ENCODE measurements around the gene ALPG. TPM values are rescaled to one million over a fixed set of nuclear protein-coding genes. Genes with fewer than 3 reads are reported as not detected.
"Not testable (repeated sequence)": the region's sequence is repeated elsewhere in the genome, so short reads cannot be mapped to it uniquely, and the experiment has no call there.

The ALPG gene
- total and polyA plus RNA-seq, 2 donors (not counting 3 experiments of a cell fraction or from before 2014, with no cell fraction given), result not detected

DNA sequence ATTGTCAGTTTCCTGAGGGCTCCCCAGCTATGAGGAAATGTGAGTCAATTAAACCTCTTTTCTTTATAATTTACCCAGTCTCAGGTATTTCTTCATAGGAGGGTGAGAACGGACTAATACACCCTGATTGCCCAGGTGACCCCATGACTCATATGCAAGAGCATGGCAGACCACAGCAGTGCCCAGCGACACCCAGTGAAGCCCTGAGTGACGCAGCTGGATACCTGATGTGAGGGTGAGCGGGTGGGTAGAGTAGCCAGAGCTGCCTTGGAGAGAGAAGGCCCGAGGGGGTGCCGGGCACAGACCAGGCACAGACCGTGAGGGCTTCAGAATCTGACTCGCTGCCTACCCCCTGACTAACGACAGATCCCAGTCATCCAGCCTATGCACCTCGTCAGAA lies 15.4 kb downstream of the ALPG start:
- no peak overlapping the region for H3K27ac ChIP-seq (ENCODE audit: insufficient read depth, low read depth, low read length)
- intact Hi-C loops (cut with micrococcal nuclease), result no loop called here
- no peaks in the 10 kb centered on the region for H3K4me1 ChIP-seq (ENCODE audit: control insufficient read depth, extremely low read depth, insufficient read depth, low read length)
- no peaks in the 10 kb centered on the region for H3K79me2 ChIP-seq (ENCODE audit: control insufficient read depth, insufficient read depth, low read length)
- H3K27me3 ChIP-seq (ENCODE audit: control insufficient read depth in 2 of 2, insufficient read depth in 2 of 2, low read length in 2 of 2), result peaks cover 53 to 72% of the 10 kb centered on the region in 2 experiments
- H3K4me2 ChIP-seq (ENCODE audit: insufficient read depth, low read length), result no peak overlapping the region
- no peaks in the 10 kb centered on the region for H4K20me1 ChIP-seq (replicated peaks; ENCODE audit: control insufficient read depth, extremely low read depth, insufficient read depth, low read length)
- BruUV-seq (replicated peaks), result no TSS peak
- FAIRE-seq, result no peak
- H3K9me1 ChIP-seq (replicated peaks; ENCODE audit: control insufficient read depth, extremely low read depth, insufficient read depth, low read length), result no peaks in the 10 kb centered on the region
- TF ChIP-seq, protein P1, sequence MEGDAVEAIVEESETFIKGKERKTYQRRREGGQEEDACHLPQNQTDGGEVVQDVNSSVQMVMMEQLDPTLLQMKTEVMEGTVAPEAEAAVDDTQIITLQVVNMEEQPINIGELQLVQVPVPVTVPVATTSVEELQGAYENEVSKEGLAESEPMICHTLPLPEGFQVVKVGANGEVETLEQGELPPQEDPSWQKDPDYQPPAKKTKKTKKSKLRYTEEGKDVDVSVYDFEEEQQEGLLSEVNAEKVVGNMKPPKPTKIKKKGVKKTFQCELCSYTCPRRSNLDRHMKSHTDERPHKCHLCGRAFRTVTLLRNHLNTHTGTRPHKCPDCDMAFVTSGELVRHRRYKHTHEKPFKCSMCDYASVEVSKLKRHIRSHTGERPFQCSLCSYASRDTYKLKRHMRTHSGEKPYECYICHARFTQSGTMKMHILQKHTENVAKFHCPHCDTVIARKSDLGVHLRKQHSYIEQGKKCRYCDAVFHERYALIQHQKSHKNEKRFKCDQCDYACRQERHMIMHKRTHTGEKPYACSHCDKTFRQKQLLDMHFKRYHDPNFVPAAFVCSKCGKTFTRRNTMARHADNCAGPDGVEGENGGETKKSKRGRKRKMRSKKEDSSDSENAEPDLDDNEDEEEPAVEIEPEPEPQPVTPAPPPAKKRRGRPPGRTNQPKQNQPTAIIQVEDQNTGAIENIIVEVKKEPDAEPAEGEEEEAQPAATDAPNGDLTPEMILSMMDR (IDR thresholded peaks at IDR 0.05; ENCODE audit: extremely low read depth in 1 of 2, insufficient read depth in 1 of 2, low read depth in 1 of 2, low read length in 2 of 2), result no peak
- TF ChIP-seq GATA2 (IDR thresholded peaks at IDR 0.05; ENCODE audit: insufficient read depth, insufficient read length, low read depth, low read length) (no peak), FOS (IDR thresholded peaks at IDR 0.05; ENCODE audit: borderline replicate concordance, insufficient read depth, low read length) (no peak), MAX (IDR thresholded peaks at IDR 0.05; ENCODE audit: insufficient read depth, insufficient read length) (no peak), EZH2 (IDR thresholded peaks at IDR 0.05; ENCODE audit: borderline replicate concordance, low read depth, low read length, severe bottlenecking) (no peak), POLR2A (IDR thresholded peaks at IDR 0.05; ENCODE audit: low read depth, low read length) (no peak)
- no peak for DNase-seq (ENCODE audit: low read depth, low spot score)
- no peaks in the 10 kb centered on the region for H3K9me3 ChIP-seq (replicated peaks; ENCODE audit: control insufficient read depth, insufficient read depth, low read length)
- H2AFZ ChIP-seq (ENCODE audit: low read depth, low read length), result no peak overlapping the region
- no peaks in the 10 kb centered on the region for H3K36me3 ChIP-seq (ENCODE audit: control insufficient read depth in 2 of 2, extremely low read depth in 1 of 2, insufficient read depth in 2 of 2, low read length in 2 of 2)
- no peak overlapping the region for H3K4me3 ChIP-seq (replicated peaks in 1 of 3; ENCODE audit: insufficient read depth in 1 of 3, low read depth in 1 of 3, low read length in 3 of 3)
- CTCF ChIA-PET, result no interaction called here
- dilution Hi-C loops (cut with MboI; ENCODE audit: extremely low pct_ligation_motif_present, low sequenced_read_pairs), result no loop called here
- POLR2A ChIA-PET, result no interaction called here
- no peak overlapping the region for H3K9ac ChIP-seq (replicated peaks; ENCODE audit: extremely low read depth, insufficient read depth, low read length)

DNA sequence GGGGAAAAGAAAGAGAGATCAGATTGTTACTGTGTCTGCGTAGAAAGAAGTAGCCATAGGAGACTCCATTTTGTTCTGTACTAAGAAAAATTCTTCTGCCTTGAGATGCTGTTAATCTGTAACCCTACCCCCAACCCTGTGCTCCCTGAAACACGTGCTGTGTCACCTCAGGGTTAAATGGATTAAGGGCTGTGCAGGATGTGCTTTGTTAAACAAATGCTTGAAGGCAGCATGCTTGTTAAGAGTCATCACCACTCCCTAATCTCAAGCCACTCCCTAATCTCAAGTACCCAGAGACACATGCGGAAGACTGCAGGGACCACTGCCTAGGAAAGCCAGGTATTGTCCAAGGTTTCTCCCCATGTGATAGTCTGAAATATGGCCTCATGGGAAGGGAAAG lies 16.4 kb downstream of the ALPG start:
- H3K9me1 ChIP-seq (replicated peaks; ENCODE audit: control insufficient read depth, extremely low read depth, insufficient read depth, low read length); BruUV-seq (replicated peaks); POLR2A ChIA-PET; DNase-seq (ENCODE audit: low read depth, low spot score); H3K4me3 ChIP-seq (replicated peaks in 1 of 3; ENCODE audit: insufficient read depth in 1 of 3, low read depth in 1 of 3, low read length in 3 of 3); intact Hi-C loops (cut with micrococcal nuclease); H3K79me2 ChIP-seq (ENCODE audit: control insufficient read depth, insufficient read depth, low read length); H3K9ac ChIP-seq (replicated peaks; ENCODE audit: extremely low read depth, insufficient read depth, low read length); H3K9me3 ChIP-seq (replicated peaks; ENCODE audit: control insufficient read depth, insufficient read depth, low read length); H4K20me1 ChIP-seq (replicated peaks; ENCODE audit: control insufficient read depth, extremely low read depth, insufficient read depth, low read length); H3K4me2 ChIP-seq (ENCODE audit: insufficient read depth, low read length); H3K36me3 ChIP-seq (ENCODE audit: control insufficient read depth in 2 of 2, extremely low read depth in 1 of 2, insufficient read depth in 2 of 2, low read length in 2 of 2); dilution Hi-C loops (cut with MboI; ENCODE audit: extremely low pct_ligation_motif_present, low sequenced_read_pairs); FAIRE-seq; H3K27ac ChIP-seq (ENCODE audit: insufficient read depth, low read depth, low read length); H2AFZ ChIP-seq (ENCODE audit: low read depth, low read length); CTCF ChIA-PET; H3K4me1 ChIP-seq (ENCODE audit: control insufficient read depth, extremely low read depth, insufficient read depth, low read length): not testable (repeated sequence)
- peaks cover 46 to 68% of the 10 kb centered on the region in 2 experiments for H3K27me3 ChIP-seq (ENCODE audit: control insufficient read depth in 2 of 2, insufficient read depth in 2 of 2, low read length in 2 of 2)

DNA sequence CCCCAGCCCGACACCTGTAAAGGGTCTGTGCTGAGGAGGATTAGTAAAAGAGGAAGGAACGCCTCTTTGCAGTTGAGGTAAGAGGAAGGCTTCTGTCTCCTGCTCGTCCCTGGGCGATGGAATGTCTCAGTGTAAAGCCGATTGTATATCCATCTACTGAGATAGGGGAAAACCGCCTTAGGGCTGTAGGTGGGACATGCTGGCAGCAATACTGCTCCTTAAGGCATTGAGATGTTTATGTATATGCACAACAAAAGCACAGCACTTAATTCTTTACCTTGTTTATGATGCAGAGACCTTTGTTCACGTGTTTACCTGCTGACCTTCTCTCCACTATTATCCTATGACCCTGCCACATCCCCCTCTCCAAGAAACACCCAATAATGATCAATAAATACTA lies 16.8 kb downstream of the ALPG start:
- intact Hi-C loops (cut with micrococcal nuclease); POLR2A ChIA-PET: not testable (repeated sequence)

More for the DNA sequence above, 16.8 kb downstream of the ALPG start:
- H3K79me2 ChIP-seq (ENCODE audit: control insufficient read depth, insufficient read depth, low read length); H3K27ac ChIP-seq (ENCODE audit: insufficient read depth, low read depth, low read length); H2AFZ ChIP-seq (ENCODE audit: low read depth, low read length); FAIRE-seq; H3K4me3 ChIP-seq (replicated peaks in 1 of 3; ENCODE audit: insufficient read depth in 1 of 3, low read depth in 1 of 3, low read length in 3 of 3); DNase-seq (ENCODE audit: low read depth, low spot score); H3K4me2 ChIP-seq (ENCODE audit: insufficient read depth, low read length); BruUV-seq (replicated peaks); CTCF ChIA-PET; H4K20me1 ChIP-seq (replicated peaks; ENCODE audit: control insufficient read depth, extremely low read depth, insufficient read depth, low read length); dilution Hi-C loops (cut with MboI; ENCODE audit: extremely low pct_ligation_motif_present, low sequenced_read_pairs); H3K4me1 ChIP-seq (ENCODE audit: control insufficient read depth, extremely low read depth, insufficient read depth, low read length); H3K9ac ChIP-seq (replicated peaks; ENCODE audit: extremely low read depth, insufficient read depth, low read length); H3K36me3 ChIP-seq (ENCODE audit: control insufficient read depth in 2 of 2, extremely low read depth in 1 of 2, insufficient read depth in 2 of 2, low read length in 2 of 2); H3K9me1 ChIP-seq (replicated peaks; ENCODE audit: control insufficient read depth, extremely low read depth, insufficient read depth, low read length); H3K9me3 ChIP-seq (replicated peaks; ENCODE audit: control insufficient read depth, insufficient read depth, low read length): not testable (repeated sequence)
- peaks cover 42 to 64% of the 10 kb centered on the region in 2 experiments for H3K27me3 ChIP-seq (ENCODE audit: control insufficient read depth in 2 of 2, insufficient read depth in 2 of 2, low read length in 2 of 2)

Measured in endothelial cell of umbilical vein (primary cell).